ENCODE data around the gene NUTF2.
A peak's percentile ranks its signal among the peaks of the same experiment; 100 is the strongest.
"Not testable (repeated sequence)": the region's sequence is repeated elsewhere in the genome, so short reads cannot be mapped to it uniquely, and the experiment has no call there.

The NUTF2 gene

DNA sequence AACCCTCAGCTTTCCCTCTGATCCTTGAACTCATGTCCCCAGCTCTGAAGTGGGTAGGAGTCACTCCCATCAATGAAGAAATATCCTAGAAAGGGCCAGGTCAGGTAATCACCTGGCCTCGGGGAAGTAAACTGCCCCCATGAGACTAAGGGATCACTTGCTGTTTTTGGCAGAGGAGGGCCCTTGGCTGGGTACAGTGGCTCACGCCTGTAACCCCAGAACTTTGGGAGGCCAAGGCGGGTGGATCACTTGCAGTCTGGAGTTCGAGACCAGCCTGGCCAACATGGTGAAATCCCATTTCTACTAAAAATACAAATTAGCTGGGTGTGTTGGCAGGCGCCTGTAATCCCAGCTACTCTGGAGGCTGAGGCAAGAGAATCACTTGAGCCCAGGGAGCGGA, 17.3 kb downstream of the NUTF2 start:
- not testable (repeated sequence) for DNase-seq (ENCODE audit: low read depth in 2 of 2)

- DNase-seq (ENCODE audit: low read depth in 2 of 2), result no peak
Observed at GRCh38 chr16:67864594-67864993, 17.9 kb downstream of the NUTF2 start.

DNA sequence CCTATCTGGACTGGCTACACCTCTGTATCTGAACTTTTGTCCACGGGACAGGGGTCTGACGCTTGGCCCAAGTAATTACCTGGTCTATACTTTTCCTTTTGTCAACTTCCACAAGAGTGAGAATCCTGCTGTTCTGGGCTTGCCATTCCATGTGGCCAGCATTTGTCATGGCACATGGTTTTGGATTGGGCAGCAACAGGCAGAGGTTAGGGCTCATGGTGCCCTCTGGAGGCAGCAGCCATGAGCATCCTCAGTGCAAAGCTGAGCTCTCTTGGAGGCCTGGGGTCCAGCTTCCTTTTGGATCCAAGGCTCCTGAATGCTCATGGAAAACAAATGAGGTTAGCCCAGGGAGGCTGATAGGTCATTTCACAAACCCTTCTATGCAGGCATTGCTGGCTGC, 18.6 kb downstream of the NUTF2 start:
- no peak for DNase-seq (ENCODE audit: low read depth in 2 of 2)

GRCh38 chr16:67868290-67868689, 21.6 kb downstream of the NUTF2 start:
- no peak for DNase-seq (ENCODE audit: low read depth in 2 of 2)

- no peak for DNase-seq (ENCODE audit: low read depth in 2 of 2)
Observed at GRCh38 chr16:67869653-67870052, 22.9 kb downstream of the NUTF2 start.

DNA sequence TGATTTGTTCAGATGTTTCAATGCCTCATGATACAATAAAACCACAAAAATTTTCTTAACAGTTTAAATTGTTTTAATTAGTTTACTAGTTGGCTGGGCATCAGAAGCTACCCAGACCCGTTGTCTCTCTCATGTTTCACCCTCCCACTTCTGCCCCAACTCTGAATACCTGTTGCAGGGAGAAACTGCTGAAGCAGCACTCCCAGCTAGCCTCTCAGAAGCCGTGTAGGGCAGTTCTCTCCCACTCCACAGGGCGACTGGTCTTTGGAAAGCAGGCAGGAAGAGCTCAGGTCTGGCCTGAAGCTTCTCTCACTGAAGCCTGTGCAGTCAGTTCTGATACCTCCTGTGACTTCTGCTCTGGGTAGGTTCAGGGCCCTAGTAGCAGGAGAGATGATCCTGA, 24.5 kb downstream of the NUTF2 start:
- no peak for DNase-seq (ENCODE audit: low read depth in 2 of 2)

DNA sequence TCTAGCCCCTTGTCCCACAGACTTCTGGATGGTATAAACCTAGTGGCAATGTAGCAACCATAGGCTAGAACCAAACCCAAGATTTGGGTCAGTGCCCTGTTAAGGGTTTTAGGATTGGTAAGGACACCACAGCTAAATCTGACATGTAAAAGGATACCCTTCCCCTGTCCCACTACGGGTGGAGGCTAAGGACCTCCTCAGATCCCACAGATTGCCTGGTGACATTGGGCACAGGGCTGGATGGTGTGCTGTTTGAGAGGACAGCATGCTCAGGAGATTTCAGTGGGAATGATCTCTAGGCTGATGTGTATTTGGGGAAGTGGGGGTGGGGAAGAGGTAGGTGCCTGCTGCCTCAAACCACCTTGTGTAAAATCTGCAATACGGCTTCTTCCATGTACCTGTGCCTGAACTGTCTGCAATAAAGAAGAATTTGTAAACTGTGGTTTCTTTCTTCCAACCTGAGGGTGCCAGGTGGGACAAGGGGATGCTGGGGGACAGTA, 25.4 kb downstream of the NUTF2 start:
- no peak for DNase-seq (ENCODE audit: low read depth in 2 of 2)

DNA sequence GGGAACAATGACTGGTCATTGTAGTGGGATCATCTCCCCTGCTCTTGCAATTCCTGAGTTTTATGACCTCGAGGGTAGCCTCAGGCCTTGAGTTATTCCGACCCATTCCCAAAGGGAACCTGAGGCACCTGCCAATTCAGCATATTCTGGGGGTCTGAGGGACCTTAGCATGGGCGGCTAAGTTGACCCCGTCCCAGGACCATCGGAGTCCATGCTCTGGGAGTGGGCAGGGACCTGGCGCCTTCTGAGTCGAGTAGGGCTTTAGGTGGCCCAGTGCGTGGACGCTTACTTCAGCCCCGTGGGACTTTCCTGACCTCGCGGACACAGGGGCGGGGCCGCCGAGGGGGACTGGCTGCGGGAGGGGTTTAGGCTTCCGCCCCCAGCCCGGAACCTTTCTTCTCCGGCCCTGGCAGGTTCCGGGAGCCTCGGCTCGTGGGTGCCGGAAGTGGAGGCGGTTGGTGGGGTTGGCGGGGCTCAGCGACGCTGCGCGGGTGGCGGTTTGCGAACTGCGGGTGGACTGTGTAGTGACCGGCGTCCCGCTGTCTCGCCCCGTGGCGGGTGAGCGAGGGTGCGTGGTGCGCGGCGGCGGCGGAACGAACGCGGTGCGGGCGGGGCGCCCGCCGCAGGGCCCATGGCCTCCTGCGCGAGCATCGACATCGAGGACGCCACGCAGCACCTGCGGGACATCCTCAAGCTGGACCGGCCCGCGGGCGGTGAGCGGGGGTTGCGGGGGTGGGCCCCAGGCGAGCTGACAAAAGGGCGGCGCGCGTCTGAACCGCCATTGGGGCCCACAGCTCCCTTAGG, 26.1 kb downstream of the NUTF2 start, which contains the start of gene EDC4:
EDC4 (plus strand) TSS at position 422 of the 804 bp plus-strand sequence; CDS start at position 632, 210 bp downstream.
- DNase-seq (ENCODE audit: low read depth in 2 of 2), result peak; percentile 73 to 77

DNA sequence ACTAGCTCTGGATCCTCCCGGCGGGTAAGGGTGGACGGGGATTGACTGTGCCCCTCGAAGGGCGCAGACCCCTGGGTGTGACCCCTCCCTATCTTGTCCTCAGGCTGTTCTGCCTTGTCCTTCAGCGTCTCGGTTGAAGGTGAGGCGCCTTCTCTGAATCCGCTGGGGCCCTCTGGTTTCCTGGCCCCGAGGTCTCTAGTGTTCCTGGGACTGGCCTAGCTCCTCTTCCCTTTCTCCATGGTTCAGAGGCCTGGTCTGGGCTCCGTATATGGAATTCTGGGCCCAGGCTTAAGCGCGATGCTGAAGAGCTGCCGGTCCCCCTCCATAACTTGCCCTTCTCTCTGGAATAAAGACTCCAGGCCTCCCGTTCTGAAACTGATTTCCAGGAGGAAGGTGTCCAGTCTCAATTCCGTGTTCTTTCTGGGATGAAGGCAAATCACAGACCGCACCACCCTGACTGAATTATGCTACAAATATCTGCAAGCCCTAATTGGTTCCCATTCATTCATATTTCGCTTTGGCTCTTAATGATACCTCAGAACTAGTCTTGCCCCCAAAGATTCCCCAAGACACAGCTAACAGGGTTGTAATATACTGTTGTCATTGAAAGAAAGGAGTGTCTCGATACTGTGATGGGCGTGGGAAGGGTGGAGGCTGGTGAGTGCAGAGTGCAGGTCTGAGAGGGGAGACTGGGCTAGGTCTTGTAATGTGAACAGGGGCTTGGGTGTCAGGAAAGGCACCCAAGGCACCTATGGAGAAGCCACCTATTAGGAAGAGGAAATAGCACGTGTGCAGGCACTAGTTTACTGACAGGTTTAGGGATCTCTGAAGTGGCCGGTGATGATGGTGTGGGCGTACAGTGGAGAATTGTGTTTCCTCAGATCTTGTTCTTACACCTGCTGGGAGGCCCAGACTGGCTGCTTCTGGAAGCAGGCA, 27.0 kb downstream of the NUTF2 start:
- DNase-seq (ENCODE audit: low read depth in 2 of 2), result no peak

GRCh38 chr16:67874372-67874771, 27.6 kb downstream of the NUTF2 start:
- no peak for DNase-seq (ENCODE audit: low read depth in 2 of 2)

- DNase-seq (ENCODE audit: low read depth in 2 of 2), result no peak
Observed at GRCh38 chr16:67877064-67877463, 30.3 kb downstream of the NUTF2 start.

DNA sequence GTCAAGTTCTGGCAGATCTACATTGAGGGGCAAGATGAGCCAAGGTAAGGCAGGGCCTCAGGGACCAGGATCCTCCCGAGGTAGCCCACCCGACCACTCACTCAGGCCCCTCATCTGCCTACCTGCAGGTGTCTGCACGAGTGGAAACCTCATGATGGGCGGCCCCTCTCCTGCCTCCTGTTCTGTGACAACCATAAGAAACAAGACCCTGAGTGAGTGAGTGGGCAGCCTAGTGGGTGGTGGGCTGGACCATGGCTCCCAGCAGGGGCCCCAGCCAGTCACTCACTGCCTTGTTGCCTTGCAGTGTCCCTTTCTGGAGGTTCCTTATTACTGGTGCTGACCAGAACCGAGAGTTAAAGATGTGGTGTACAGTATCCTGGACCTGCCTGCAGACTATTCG, 31.5 kb downstream of the NUTF2 start:
- no peak for DNase-seq (ENCODE audit: low read depth in 2 of 2)

- DNase-seq (ENCODE audit: low read depth in 2 of 2), result no peak
Observed at GRCh38 chr16:67878846-67879245, 32.1 kb downstream of the NUTF2 start.

GRCh38 chr16:67879462-67879861, 32.7 kb downstream of the NUTF2 start:
- no peak for DNase-seq (ENCODE audit: low read depth in 2 of 2)

DNA sequence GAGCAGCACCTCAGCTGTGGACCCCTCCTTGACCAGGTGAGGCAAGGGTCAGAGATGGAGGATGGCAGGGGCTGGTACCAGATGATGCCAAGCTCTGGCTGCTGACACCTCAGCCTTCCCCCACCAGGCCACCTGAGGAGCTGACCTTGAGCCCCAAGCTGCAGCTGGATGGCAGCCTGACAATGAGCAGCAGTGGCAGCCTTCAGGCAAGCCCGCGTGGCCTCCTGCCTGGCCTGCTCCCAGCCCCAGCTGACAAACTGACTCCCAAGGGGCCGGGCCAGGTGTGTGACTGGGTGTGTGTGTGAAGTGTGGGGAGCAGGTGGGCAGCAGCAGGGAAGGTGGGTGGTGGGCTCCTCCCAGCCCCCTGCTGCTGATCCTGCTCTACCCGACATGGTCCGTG, 33.2 kb downstream of the NUTF2 start:
- DNase-seq (ENCODE audit: low read depth in 2 of 2), result no peak

- DNase-seq (ENCODE audit: low read depth in 2 of 2), result no peak
Observed at GRCh38 chr16:67880584-67880983, 33.9 kb downstream of the NUTF2 start.

- no peak for DNase-seq (ENCODE audit: low read depth in 2 of 2)
Observed at GRCh38 chr16:67881621-67882161, 35.0 kb downstream of the NUTF2 start.

GRCh38 chr16:67882374-67883145, 35.8 kb downstream of the NUTF2 start:
- DNase-seq (ENCODE audit: low read depth in 2 of 2), result no peak

- no peak for DNase-seq (ENCODE audit: low read depth in 2 of 2)
Observed at GRCh38 chr16:67883146-67883871, 36.6 kb downstream of the NUTF2 start.

GRCh38 chr16:67883872-67884261, 37.1 kb downstream of the NUTF2 start:
- DNase-seq (ENCODE audit: low read depth in 2 of 2), result peak; percentile 39 to 50

DNA sequence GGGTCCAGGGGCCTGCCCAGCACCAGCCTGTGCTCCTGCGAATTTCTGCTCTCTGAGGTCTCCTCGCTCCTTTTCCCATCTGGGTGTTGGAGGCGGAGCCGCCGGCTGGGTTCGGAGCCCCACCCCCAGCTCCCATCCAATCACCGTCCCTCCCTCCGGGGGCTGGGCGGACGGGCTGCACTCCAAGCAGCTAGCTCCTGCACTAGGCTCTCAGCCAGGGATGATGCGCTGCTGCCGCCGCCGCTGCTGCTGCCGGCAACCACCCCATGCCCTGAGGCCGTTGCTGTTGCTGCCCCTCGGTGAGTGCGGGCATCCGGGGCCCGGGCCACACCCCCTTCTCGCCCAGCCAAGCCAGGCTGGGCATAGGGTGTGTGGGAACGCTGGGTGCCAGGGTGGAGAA, 38.0 kb downstream of the NUTF2 start, which contains the start of gene NRN1L:
NRN1L (plus strand) TSS at position 202 of the 400 bp plus-strand sequence; CDS start at position 221, 19 bp downstream.
- DNase-seq (ENCODE audit: low read depth in 2 of 2), result no peak
